ENCODE data around the gene TGFA. TPM values are rescaled to one million over a fixed set of nuclear protein-coding genes. Genes with fewer than 3 reads are reported as not detected.

TGFA gene
- total and polyA plus RNA-seq, 8 donors: 0.33 to 15.6 (median 0.73) TPM

GRCh38 chr2:70561893-70562292, 8.3 kb upstream of the TGFA start:
- Histone ChIP-seq H3K4me1 (no peaks in the 10 kb centered on the region), H3K27me3 (peaks cover 0 to 29% of the 10 kb centered on the region in 2 donors), H3K27ac (no peak overlapping the region), H3K4me3 (no peak overlapping the region), H3K36me3 (no peaks in the 10 kb centered on the region), H3K9me3 (no peaks in the 10 kb centered on the region)
- TF ChIP-seq, protein P1, sequence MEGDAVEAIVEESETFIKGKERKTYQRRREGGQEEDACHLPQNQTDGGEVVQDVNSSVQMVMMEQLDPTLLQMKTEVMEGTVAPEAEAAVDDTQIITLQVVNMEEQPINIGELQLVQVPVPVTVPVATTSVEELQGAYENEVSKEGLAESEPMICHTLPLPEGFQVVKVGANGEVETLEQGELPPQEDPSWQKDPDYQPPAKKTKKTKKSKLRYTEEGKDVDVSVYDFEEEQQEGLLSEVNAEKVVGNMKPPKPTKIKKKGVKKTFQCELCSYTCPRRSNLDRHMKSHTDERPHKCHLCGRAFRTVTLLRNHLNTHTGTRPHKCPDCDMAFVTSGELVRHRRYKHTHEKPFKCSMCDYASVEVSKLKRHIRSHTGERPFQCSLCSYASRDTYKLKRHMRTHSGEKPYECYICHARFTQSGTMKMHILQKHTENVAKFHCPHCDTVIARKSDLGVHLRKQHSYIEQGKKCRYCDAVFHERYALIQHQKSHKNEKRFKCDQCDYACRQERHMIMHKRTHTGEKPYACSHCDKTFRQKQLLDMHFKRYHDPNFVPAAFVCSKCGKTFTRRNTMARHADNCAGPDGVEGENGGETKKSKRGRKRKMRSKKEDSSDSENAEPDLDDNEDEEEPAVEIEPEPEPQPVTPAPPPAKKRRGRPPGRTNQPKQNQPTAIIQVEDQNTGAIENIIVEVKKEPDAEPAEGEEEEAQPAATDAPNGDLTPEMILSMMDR (IDR thresholded peaks at IDR 0.05): no peak
- DNase-seq: no peak
- intact Hi-C loops (cut with DNase I): no loop called here
- no peak for ATAC-seq

DNA sequence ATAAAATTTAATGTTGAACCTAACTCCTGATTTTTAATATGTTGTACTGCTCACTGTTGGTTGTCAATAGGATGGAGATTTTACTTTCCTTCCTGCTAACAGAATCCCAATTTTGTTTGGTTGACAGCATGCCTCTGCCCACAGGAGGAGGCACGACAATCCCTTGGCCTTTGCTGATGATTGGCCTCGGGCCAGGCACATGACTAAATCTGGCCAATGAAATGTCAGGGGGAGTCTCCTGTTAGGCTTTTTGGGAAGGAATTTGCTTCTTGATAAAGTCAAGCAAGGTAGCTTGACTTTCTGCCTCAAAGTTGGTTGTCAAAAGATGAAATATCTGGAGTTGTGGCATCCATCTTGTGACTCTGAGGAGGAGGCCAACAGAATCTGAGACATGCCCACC, 6.8 kb upstream of the TGFA start:
- peaks cover 0 to 38% of the 10 kb centered on the region in 2 donors for H3K27me3 ChIP-seq
- H3K27ac ChIP-seq: no peak overlapping the region
- ATAC-seq (no peak), DNase-seq (no peak)
- no peaks in the 10 kb centered on the region for H3K9me3 ChIP-seq
- no peaks in the 10 kb centered on the region for H3K4me1 ChIP-seq
- no peak overlapping the region for H3K4me3 ChIP-seq
- intact Hi-C loops (cut with DNase I): no loop called here
- H3K36me3 ChIP-seq: no peaks in the 10 kb centered on the region
- TF ChIP-seq, protein P1 (IDR thresholded peaks at IDR 0.05): no peak

GRCh38 chr2:70560040-70560439, 6.4 kb upstream of the TGFA start:
- peaks cover 0 to under 1% of the 10 kb centered on the region in 2 donors for H3K4me1 ChIP-seq
- no peak for ATAC-seq
- H3K36me3 ChIP-seq: no peaks in the 10 kb centered on the region
- intact Hi-C loops (cut with DNase I): no loop called here
- H3K27ac ChIP-seq: no peak overlapping the region
- H3K9me3 ChIP-seq: no peaks in the 10 kb centered on the region
- H3K4me3 ChIP-seq: no peak overlapping the region
- peaks cover 0 to 42% of the 10 kb centered on the region in 2 donors for H3K27me3 ChIP-seq
- no peak for DNase-seq
- TF ChIP-seq, protein P1 (IDR thresholded peaks at IDR 0.05): no peak

GRCh38 chr2:70558195-70558808, 4.7 kb upstream of the TGFA start:
- no peak for DNase-seq
- H3K4me3 ChIP-seq: no peak overlapping the region
- H3K36me3 ChIP-seq: no peaks in the 10 kb centered on the region
- peaks cover 5 to 59% of the 10 kb centered on the region in 2 donors for H3K27me3 ChIP-seq
- intact Hi-C loops (cut with DNase I): no loop called here
- ATAC-seq: no peak
- TF ChIP-seq, protein P1 (IDR thresholded peaks at IDR 0.05): no peak
- H3K9me3 ChIP-seq: no peaks in the 10 kb centered on the region
- peaks cover 0 to 10% of the 10 kb centered on the region in 2 donors for H3K4me1 ChIP-seq
- H3K27ac ChIP-seq: no peak overlapping the region

DNA sequence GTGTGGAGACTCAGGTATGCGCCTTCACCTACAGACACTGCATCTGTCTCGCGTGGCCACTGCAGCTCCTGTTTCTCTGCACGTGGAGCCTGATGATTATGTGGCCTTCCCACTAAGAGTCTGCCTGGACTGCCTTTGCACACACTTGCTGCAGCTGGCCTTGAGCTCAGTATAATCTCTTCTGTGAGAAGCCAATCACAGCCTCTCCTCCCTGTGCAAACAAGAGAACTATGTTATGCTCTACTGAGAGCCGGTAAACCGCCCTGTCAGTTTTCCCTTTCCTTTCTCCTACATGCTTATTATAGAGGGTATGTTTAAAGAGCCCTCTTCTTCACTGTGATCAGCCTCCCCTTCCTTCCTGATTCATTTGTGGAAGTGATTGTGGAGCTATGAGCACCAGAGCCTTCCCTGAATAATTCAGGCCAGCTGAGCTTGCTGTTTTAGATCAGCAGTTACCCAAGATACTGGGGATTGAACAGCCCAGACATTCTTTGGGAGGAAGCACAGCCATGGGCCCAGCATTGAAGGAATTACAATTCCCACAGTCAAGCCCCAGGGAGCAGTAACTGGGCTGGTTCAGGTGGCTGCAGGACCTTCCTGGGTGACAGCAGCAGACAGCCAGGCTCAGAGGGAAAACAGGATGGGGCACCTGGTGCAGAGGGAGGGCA, 3.7 kb upstream of the TGFA start:
- no peak overlapping the region for H3K27ac ChIP-seq
- intact Hi-C loops (cut with DNase I): no loop called here
- ATAC-seq (peak; percentile 38), DNase-seq (peak in 1 of 4 donors; percentile 19)
- no peaks in the 10 kb centered on the region for H3K36me3 ChIP-seq
- TF ChIP-seq, protein P1 (IDR thresholded peaks at IDR 0.05): no peak
- H3K4me1 ChIP-seq: peaks cover 0 to 10% of the 10 kb centered on the region in 2 donors
- H3K4me3 ChIP-seq: no peak overlapping the region
- H3K27me3 ChIP-seq: peaks cover 13 to 69% of the 10 kb centered on the region in 2 donors
- H3K9me3 ChIP-seq: no peaks in the 10 kb centered on the region

Data from left lung (tissue), 10 donors.